Spleen (tissue), 11 donors: ENCODE results near the gene NTN4. TPM values are rescaled to one million over a fixed set of nuclear protein-coding genes. Genes with fewer than 3 reads are reported as not detected.
A peak's percentile ranks its signal among the peaks of the same experiment; 100 is the strongest.

ENCODE experiments used
- DNase-seq: peaks from one replicate; pipeline ENCODE4 v3.0.0-alpha.2; 2020
- H3K27ac ChIP-seq, 8 donors: fragments of 200-600 bp; sonication (generic) in 7 of 8; 1 replicate in 4 of 8; 2 replicates in 4 of 8; pipeline versions ENCODE4 v1.5.0 to v1.8.0; 2016 to 2021; ENCODE audit warnings: inconsistent platforms in 4 of 8, mild to moderate bottlenecking in 4 of 8, moderate library complexity in 1 of 8
- H3K27me3 ChIP-seq, 7 donors: fragments of 200-600 bp; sonication (generic) in 6 of 7; replicated peaks in 1 of 7; 1 replicate in 4 of 7; 2 replicates in 3 of 7; pipeline versions ENCODE4 v1.5.0 to v1.8.0; 2016 to 2021; ENCODE audit warnings: inconsistent platforms in 3 of 7, mild to moderate bottlenecking in 1 of 7
- H3K36me3 ChIP-seq, 6 donors: fragments of 200-600 bp; sonication (generic) in 5 of 6; 1 replicate in 4 of 6; 2 replicates in 2 of 6; pipeline versions ENCODE4 v1.5.0 to v1.8.0; 2016 to 2021; ENCODE audit warnings: inconsistent platforms in 2 of 6
- H3K4me1 ChIP-seq, 6 donors: fragments of 200-600 bp; sonication (generic) in 5 of 6; 1 replicate in 3 of 6; 2 replicates in 3 of 6; pipeline versions ENCODE4 v1.5.0 to v1.8.0; 2016 to 2021; ENCODE audit warnings: inconsistent platforms in 3 of 6
- H3K4me3 ChIP-seq, 8 donors: fragments of 200-600 bp; sonication (generic) in 7 of 8; 1 replicate in 4 of 8; 2 replicates in 4 of 8; pipeline versions ENCODE4 v1.5.0 to v1.8.0; 2016 to 2021; ENCODE audit warnings: inconsistent platforms in 4 of 8, mild to moderate bottlenecking in 4 of 8, moderate library complexity in 2 of 8
- H3K9me3 ChIP-seq, 8 donors: fragments of 200-600 bp; sonication (generic) in 7 of 8; 1 replicate in 4 of 8; 2 replicates in 4 of 8; pipeline versions ENCODE4 v1.5.0 to v1.8.0; 2016 to 2021; ENCODE audit warnings: inconsistent platforms in 4 of 8
- CTCF ChIP-seq, 11 experiments: fragments of 200-600 bp in 7 of 11; fragments of 450-650 bp in 4 of 11; sonication (generic) in 4 of 11; IDR thresholded peaks in 8 of 11; conservative IDR thresholded peaks in 3 of 11; 1 replicate in 7 of 11; 2 replicates in 4 of 11; pipeline versions ENCODE4 v1.4.0 to v1.8.0; 2016 to 2021; ENCODE audit warnings: antibody characterized with exemption in 11 of 11, inconsistent platforms in 4 of 11, mild to moderate bottlenecking in 1 of 11
- POLR2A ChIP-seq, 3 donors: fragments of 450-650 bp; IDR thresholded peaks; one replicate each; pipeline ENCODE4 v1.5.1; 2017; ENCODE audit warnings: antibody characterized with exemption in 3 of 3, mild to moderate bottlenecking in 1 of 3
- POLR2AphosphoS5 ChIP-seq, 3 donors: sonication (generic); formaldehyde crosslinking; IDR thresholded peaks; one replicate each; pipeline ENCODE4 v1.5.1; 2017; ENCODE audit warnings: antibody characterized with exemption in 3 of 3
- WGBS, 5 donors: extraction: QIAGEN DNeasy Blood & Tissue Kit in 3 of 5; methylation state at CpG; one replicate each; pipeline versions ENCODE4 v1.1.5 to v1.1.7; 2013 to 2018; 5-methylcytosine and 5-hydroxymethylcytosine counted together
- intact Hi-C: fragments of 100-400 bp; cut with DNase I; formaldehyde crosslinking; loops from one replicate; pipeline ENCODE4 v1.15.0; 2023; ENCODE audit warnings: low total_unique reads
- polyA plus RNA-seq, 3 donors: library from polyadenylated mRNA; stranded (reverse); fragments of 200-250 nt; gene quantifications; one replicate each; pipeline ENCODE4 v1.2.1, GENCODE V29; 2013
- total RNA-seq, 7 donors: library from RNA; depleted of rRNA in 3 of 7; stranded (reverse); fragments of >200 nt in 3 of 7; fragmentation: NEBNext Ultra II Directional in 4 of 7; extraction: Animal tissue kit (Norgen Biotek cat#: 25700) in 4 of 7; gene quantifications; one replicate each; pipeline versions ENCODE4 v1.1.0 to v1.2.1, GENCODE V29; 2016 to 2021
- donor health status: healthy with polysubstance abuse.
- donor health status: DM: no; HTN: no; CAD: no; lungs with moderate emphysema.
- donor health status: DM: no; HTN: no; CAD: no.
- donor health status: Bipolar disorder and iron deficiency.
- donor health status: healthy.
- donor health status: DM: no; HTN: no; CAD: no.
- donor health status: DM: yes; HTN: yes; CAD: no.

Gene NTN4
- total and polyA plus RNA-seq, 10 donors: 17.6 to 482 (median 292) TPM

- no peak for TF ChIP-seq POLR2AphosphoS5 (IDR thresholded peaks at IDR 0.05)
- TF ChIP-seq CTCF (IDR thresholded peaks at IDR 0.05 in 8 of 11, conservative IDR thresholded peaks at IDR 0.05 in 3 of 11): no peak
- TF ChIP-seq POLR2A (IDR thresholded peaks at IDR 0.05): no peak
- intact Hi-C loops: no loop called here
- H3K4me3 ChIP-seq: no peak overlapping the region
- H3K4me1 ChIP-seq: peaks cover 0 to 15% (median 2%) of the 10 kb centered on the region in 6 donors
- no peak for DNase-seq
- H3K27me3 ChIP-seq: no peaks in the 10 kb centered on the region
- 83 to 95% (median 90%) methylated on average over 5 of the region's 5 CpGs for WGBS, 5 donors
- H3K9me3 ChIP-seq: no peaks in the 10 kb centered on the region
- no peaks in the 10 kb centered on the region for H3K36me3 ChIP-seq
- H3K27ac ChIP-seq: no peak overlapping the region
Measured at GRCh38 chr12:95626854-95627253, 163.7 kb downstream of the NTN4 start.

- Histone ChIP-seq H3K9me3 (no peaks in the 10 kb centered on the region), H3K27me3 (no peaks in the 10 kb centered on the region), H3K4me3 (no peak overlapping the region), H3K4me1 (peaks cover 0 to 15% (median 2%) of the 10 kb centered on the region in 6 donors), H3K36me3 (no peaks in the 10 kb centered on the region), H3K27ac (no peak overlapping the region)
- no peak for DNase-seq
- intact Hi-C loops: no loop called here
- TF ChIP-seq POLR2A (IDR thresholded peaks at IDR 0.05) (no peak), POLR2AphosphoS5 (IDR thresholded peaks at IDR 0.05) (no peak), CTCF (IDR thresholded peaks at IDR 0.05 in 8 of 11, conservative IDR thresholded peaks at IDR 0.05 in 3 of 11) (no peak)
- WGBS, 5 donors: 82 to 89% (median 86%) methylated on average over 4 of the region's 4 CpGs
Measured at GRCh38 chr12:95625012-95625411, 165.6 kb downstream of the NTN4 start.

- Histone ChIP-seq H3K4me3 (no peak overlapping the region), H3K27me3 (no peaks in the 10 kb centered on the region), H3K9me3 (no peaks in the 10 kb centered on the region), H3K4me1 (peaks cover 0 to 15% (median 2%) of the 10 kb centered on the region in 6 donors), H3K27ac (peak overlapping the region in 1 of 8 donors; percentile 28), H3K36me3 (no peaks in the 10 kb centered on the region)
- intact Hi-C loops: no loop called here
- no peak for DNase-seq
- WGBS, 5 donors: 64 to 76% (median 73%) methylated on average over 7 of the region's 7 CpGs
- no peak for TF ChIP-seq CTCF (IDR thresholded peaks at IDR 0.05 in 8 of 11, conservative IDR thresholded peaks at IDR 0.05 in 3 of 11)
- TF ChIP-seq POLR2AphosphoS5 (IDR thresholded peaks at IDR 0.05): no peak
- TF ChIP-seq POLR2A (IDR thresholded peaks at IDR 0.05): no peak
Measured at GRCh38 chr12:95624589-95624988, 166.0 kb downstream of the NTN4 start.

GRCh38 chr12:95623554-95624170 is 166.9 kb downstream of the NTN4 start:
- H3K27me3 ChIP-seq: no peaks in the 10 kb centered on the region
- DNase-seq: peak; percentile 78
- H3K4me3 ChIP-seq: no peak overlapping the region
- peaks cover 0 to 15% (median 2%) of the 10 kb centered on the region in 6 donors for H3K4me1 ChIP-seq
- TF ChIP-seq CTCF (IDR thresholded peaks at IDR 0.05 in 8 of 11, conservative IDR thresholded peaks at IDR 0.05 in 3 of 11): peak in 9 of 11 experiments; percentile 13 to 69 (median 49)
- TF ChIP-seq POLR2AphosphoS5 (IDR thresholded peaks at IDR 0.05): peak in 1 of 3 donors; percentile 24
- no peak for TF ChIP-seq POLR2A (IDR thresholded peaks at IDR 0.05)
- intact Hi-C loops: no loop called here
- no peaks in the 10 kb centered on the region for H3K36me3 ChIP-seq
- no peaks in the 10 kb centered on the region for H3K9me3 ChIP-seq
- H3K27ac ChIP-seq: peak overlapping the region in 1 of 8 donors; percentile 28
- WGBS, 5 donors: 49 to 64% (median 57%) methylated on average over 13 to 18 of the region's 18 CpGs
